Small intestine (tissue), 7 donors: ENCODE measurements around the gene SLC4A11. TPM values are rescaled to one million over a fixed set of nuclear protein-coding genes. Genes with fewer than 3 reads are reported as not detected.

Experiments
- DNase-seq, 2 donors: peaks; one replicate each; pipeline versions ENCODE4 v3.0.0 to v3.0.0-alpha.2; 2013
- FAIRE-seq: peaks from 2 replicates; lab custom pipeline; 2012; peaks lifted over from hg19 to GRCh38; lab: Jason Lieb, UNC
- H3K27ac ChIP-seq, 3 donors: one replicate each; pipeline ENCODE4 v1.5.1; 2013; ENCODE audit warnings: low read length in 2 of 3, mild to moderate bottlenecking in 2 of 3, control low read depth in 1 of 3, inconsistent platforms in 1 of 3, low read depth in 1 of 3, moderate library complexity in 1 of 3
- H3K27me3 ChIP-seq, 3 donors: one replicate each; pipeline ENCODE4 v1.6.1; 2013; ENCODE audit warnings: low read length in 3 of 3, inconsistent platforms in 1 of 3; ENCODE audit not compliant: control insufficient read depth in 3 of 3, insufficient read depth in 3 of 3
- H3K36me3 ChIP-seq, 3 donors: one replicate each; pipeline ENCODE4 v1.6.1; 2013; ENCODE audit warnings: low read length in 3 of 3, inconsistent platforms in 1 of 3, low read depth in 1 of 3, mild to moderate bottlenecking in 1 of 3, moderate library complexity in 1 of 3; ENCODE audit not compliant: control insufficient read depth in 3 of 3, insufficient read depth in 2 of 3
- H3K4me1 ChIP-seq, 3 donors: one replicate each; pipeline ENCODE4 v1.6.1; 2013; ENCODE audit warnings: low read length in 2 of 3, inconsistent platforms in 1 of 3, low read depth in 1 of 3, mild to moderate bottlenecking in 1 of 3, moderate library complexity in 1 of 3; ENCODE audit not compliant: control insufficient read depth in 3 of 3, insufficient read depth in 2 of 3
- H3K4me3 ChIP-seq, 3 donors: one replicate each; pipeline ENCODE4 v1.5.1; 2013; ENCODE audit warnings: low read length in 3 of 3, control low read depth in 1 of 3, inconsistent platforms in 1 of 3, low read depth in 1 of 3, mild to moderate bottlenecking in 1 of 3, moderate library complexity in 1 of 3
- H3K9me3 ChIP-seq, 2 donors: one replicate each; pipeline ENCODE4 v1.6.1; 2013; ENCODE audit warnings: low read depth in 1 of 2, low read length in 1 of 2; ENCODE audit not compliant: control insufficient read depth in 2 of 2, insufficient read depth in 1 of 2
- WGBS, 3 donors: extraction: QIAGEN DNeasy Blood & Tissue Kit; methylation state at CpG; one replicate each; pipeline ENCODE4 v1.1.7; 2013; 5-methylcytosine and 5-hydroxymethylcytosine counted together
- polyA plus RNA-seq, 4 donors: library from polyadenylated mRNA; stranded (reverse) in 3 of 4; unstranded in 1 of 4; fragments of 200-250 nt in 3 of 4; fragments of 120-200 nt in 1 of 4; gene quantifications; one replicate each; pipeline versions ENCODE4 v1.2.1 to v1.2.3, GENCODE V29; 2013
- donor health status: healthy with polysubstance abuse.
- donor health status: control.
- donor health status: control.
- donor health status: Bipolar disorder and iron deficiency.
- donor health status: healthy.

Gene SLC4A11
- polyA plus RNA-seq, 4 donors: 0.24 to 0.57 (median 0.36) TPM

DNA sequence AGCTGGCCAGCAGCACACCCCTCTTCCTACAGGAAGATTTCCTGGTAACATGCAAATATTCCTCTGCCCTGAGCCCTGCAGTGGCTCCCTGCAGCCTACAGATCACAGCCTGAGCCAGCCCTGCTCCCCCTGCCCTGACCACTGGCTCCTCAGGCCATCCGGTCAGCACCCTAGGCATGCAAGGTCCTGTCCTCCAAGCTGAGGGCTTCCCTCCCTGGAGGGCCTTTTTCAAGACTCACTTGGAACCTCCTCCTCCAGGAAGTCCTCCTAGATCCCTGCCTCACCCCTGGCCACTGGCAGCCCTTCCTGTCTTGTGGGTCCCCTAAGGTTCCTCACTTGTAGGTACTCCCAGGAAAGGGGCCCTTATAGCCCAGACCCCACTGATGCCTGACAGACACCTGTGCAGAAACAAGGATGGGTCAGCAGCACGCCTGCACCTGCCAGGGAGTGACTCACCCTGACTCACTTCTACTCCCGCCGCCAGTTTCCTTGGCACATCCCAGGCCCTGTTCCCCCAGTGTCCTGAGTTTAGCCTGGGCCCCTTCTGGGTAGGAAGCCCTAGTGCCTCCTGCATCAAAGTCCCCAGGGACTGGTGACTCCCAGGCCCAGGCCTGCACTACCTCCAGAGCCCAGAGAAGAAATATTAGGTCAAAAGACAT, 3.2 kb downstream of the SLC4A11 start:
- Histone ChIP-seq H3K27me3 (peaks cover 5 to 47% (median 24%) of the 10 kb centered on the region in 3 donors), H3K27ac (no peak overlapping the region), H3K4me3 (no peak overlapping the region), H3K9me3 (peaks cover 0 to 4% of the 10 kb centered on the region in 2 donors), H3K36me3 (no peaks in the 10 kb centered on the region), H3K4me1 (peaks cover 0 to 17% (median 0%) of the 10 kb centered on the region in 3 donors)
- DNase-seq (no peak), FAIRE-seq (no peak)
- 28 to 63% (median 49%) methylated on average over 4 of the region's 4 CpGs for WGBS, 3 donors

DNA sequence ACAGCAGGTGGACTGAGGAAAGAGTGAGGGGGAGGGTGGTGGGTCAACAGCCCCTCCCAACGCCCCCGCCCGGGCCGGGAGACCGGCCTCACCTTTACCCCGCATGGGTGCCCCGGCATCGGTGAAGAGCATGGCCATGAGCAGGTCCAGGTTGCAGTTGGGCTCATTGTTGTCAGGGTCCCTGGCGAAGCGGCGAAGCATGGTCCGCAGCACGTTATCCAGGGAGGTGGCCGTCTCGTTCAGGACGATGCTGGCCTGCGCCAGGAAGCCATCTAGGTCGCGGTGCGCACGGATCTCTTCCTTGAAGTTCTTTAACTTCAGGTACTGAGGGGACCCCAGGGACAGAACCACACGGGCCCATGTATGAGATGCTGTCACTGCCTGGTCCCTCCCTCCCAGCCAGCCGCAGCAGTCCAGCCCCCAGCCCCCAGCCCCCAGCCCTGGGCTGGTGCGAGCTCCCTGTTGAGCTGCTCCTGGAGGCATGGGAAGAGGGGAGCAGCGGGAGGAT, 4.9 kb downstream of the SLC4A11 start:
- H3K4me1 ChIP-seq: peaks cover 0 to 8% (median 0%) of the 10 kb centered on the region in 3 donors
- no peak overlapping the region for H3K27ac ChIP-seq
- no peak overlapping the region for H3K4me3 ChIP-seq
- H3K27me3 ChIP-seq: peaks cover 5 to 32% (median 16%) of the 10 kb centered on the region in 3 donors
- FAIRE-seq (no peak), DNase-seq (no peak)
- H3K36me3 ChIP-seq: no peaks in the 10 kb centered on the region
- 81 to 91% (median 88%) methylated on average over 24 to 25 of the region's 25 CpGs for WGBS, 3 donors
- H3K9me3 ChIP-seq: peaks cover 0 to 4% of the 10 kb centered on the region in 2 donors

DNA sequence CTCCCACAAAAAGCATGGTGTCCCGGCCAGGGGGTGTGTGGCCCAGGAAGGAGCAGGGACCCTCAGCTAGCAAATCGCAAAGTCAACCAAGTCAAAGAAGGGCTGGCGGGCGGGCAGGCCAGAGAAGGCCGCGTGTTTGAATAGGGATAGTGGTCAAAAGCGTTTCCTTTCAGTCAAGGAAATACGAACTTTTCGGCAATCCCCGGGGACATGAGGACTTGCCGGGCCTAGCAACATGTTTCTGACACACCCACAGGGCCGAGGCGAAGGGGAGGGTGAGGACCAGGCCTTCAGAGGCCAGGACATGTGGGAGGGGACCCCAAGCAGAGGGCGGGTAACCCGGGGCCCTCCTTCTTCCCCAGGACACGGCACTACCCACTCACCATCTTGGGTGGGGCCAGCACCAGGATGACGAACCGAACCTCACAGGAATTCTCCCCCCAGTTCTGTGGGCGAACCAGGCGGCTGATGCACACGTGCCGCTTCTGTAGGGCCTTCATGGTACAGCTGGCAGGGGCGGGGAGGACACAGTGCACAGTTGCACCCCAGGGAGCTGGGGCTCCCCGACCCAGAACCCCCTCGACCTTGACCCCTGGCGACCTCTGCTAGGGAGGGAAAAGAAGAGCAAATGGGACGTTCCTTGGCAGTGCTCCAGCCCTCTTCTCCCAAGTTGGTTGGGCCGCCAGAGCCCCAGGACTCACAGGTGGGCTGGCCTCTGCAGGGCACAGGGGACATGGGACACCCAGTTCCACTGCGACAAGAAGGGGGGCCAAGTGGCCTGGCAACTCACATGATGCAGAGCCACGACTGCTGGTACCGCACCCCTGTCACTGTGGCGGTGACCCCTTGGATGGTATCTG, 5.6 kb downstream of the SLC4A11 start:
- WGBS, 3 donors: 82 to 86% (median 84%) methylated on average over 30 to 32 of the region's 32 CpGs
- H3K36me3 ChIP-seq: no peaks in the 10 kb centered on the region
- peaks cover 5 to 27% (median 16%) of the 10 kb centered on the region in 3 donors for H3K27me3 ChIP-seq
- H3K4me1 ChIP-seq: peaks cover 0 to 6% (median 0%) of the 10 kb centered on the region in 3 donors
- H3K4me3 ChIP-seq: no peak overlapping the region
- FAIRE-seq (no peak), DNase-seq (no peak)
- peaks cover 0 to 4% of the 10 kb centered on the region in 2 donors for H3K9me3 ChIP-seq
- H3K27ac ChIP-seq: no peak overlapping the region

- no peak overlapping the region for H3K27ac ChIP-seq
- no peak for DNase-seq
- no peak overlapping the region for H3K4me3 ChIP-seq
- peaks cover 0 to 5% (median 0%) of the 10 kb centered on the region in 3 donors for H3K36me3 ChIP-seq
- 83 to 90% (median 87%) methylated on average over 15 of the region's 15 CpGs for WGBS, 3 donors
- no peak for FAIRE-seq
- peaks cover 5 to 14% (median 11%) of the 10 kb centered on the region in 3 donors for H3K27me3 ChIP-seq
- H3K9me3 ChIP-seq: no peaks in the 10 kb centered on the region
- H3K4me1 ChIP-seq: no peaks in the 10 kb centered on the region
These were observed 7.0 kb downstream of the SLC4A11 start for GRCh38 chr20:3231889-3232588.

GRCh38 chr20:3231116-3231515, 7.9 kb downstream of the SLC4A11 start:
- DNase-seq: no peak
- Histone ChIP-seq H3K27ac (no peak overlapping the region), H3K36me3 (peaks cover 0 to 14% (median 0%) of the 10 kb centered on the region in 3 donors), H3K9me3 (no peaks in the 10 kb centered on the region), H3K27me3 (peaks cover 0 to 6% (median 6%) of the 10 kb centered on the region in 3 donors), H3K4me3 (no peak overlapping the region), H3K4me1 (no peaks in the 10 kb centered on the region)
- no peak for FAIRE-seq
- 92 to 95% (median 94%) methylated on average over 17 to 21 of the region's 21 CpGs for WGBS, 3 donors

DNA sequence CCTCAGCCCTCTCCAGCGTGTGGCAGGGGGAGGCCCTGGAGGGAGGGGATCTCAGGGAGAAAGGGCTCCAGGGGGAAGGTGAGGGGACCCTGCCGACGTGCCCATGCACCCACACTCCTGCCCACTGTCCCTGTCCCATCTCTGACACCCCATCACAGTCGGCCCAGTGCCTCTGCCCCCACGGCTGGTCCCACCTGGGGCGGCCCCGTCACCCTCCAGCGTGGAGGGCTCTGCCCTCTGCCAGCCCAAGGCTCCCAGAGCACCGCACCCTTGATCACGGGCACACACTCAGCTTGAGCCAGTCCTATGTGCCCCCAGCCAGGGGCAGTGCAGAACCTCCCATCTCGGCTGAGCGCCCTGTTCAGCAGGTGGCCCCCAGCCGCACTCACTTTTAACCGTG, 9.2 kb downstream of the SLC4A11 start:
- no peak for DNase-seq
- no peaks in the 10 kb centered on the region for H3K9me3 ChIP-seq
- no peak overlapping the region for H3K4me3 ChIP-seq
- WGBS, 3 donors: 88 to 90% (median 89%) methylated on average over 13 to 14 of the region's 14 CpGs
- H3K27me3 ChIP-seq: peaks cover 0 to 3% (median 0%) of the 10 kb centered on the region in 3 donors
- FAIRE-seq: no peak
- H3K27ac ChIP-seq: no peak overlapping the region
- peaks cover 0 to 14% (median 0%) of the 10 kb centered on the region in 3 donors for H3K36me3 ChIP-seq
- no peaks in the 10 kb centered on the region for H3K4me1 ChIP-seq

GRCh38 chr20:3229158-3229557, 9.8 kb downstream of the SLC4A11 start:
- FAIRE-seq (no peak), DNase-seq (no peak)
- Histone ChIP-seq H3K9me3 (no peaks in the 10 kb centered on the region), H3K4me3 (no peak overlapping the region), H3K27ac (no peak overlapping the region), H3K4me1 (no peaks in the 10 kb centered on the region), H3K36me3 (peaks cover 0 to 18% (median under 1%) of the 10 kb centered on the region in 3 donors), H3K27me3 (no peaks in the 10 kb centered on the region)
- 91 to 95% (median 92%) methylated on average over 20 to 22 of the region's 22 CpGs for WGBS, 3 donors

DNA sequence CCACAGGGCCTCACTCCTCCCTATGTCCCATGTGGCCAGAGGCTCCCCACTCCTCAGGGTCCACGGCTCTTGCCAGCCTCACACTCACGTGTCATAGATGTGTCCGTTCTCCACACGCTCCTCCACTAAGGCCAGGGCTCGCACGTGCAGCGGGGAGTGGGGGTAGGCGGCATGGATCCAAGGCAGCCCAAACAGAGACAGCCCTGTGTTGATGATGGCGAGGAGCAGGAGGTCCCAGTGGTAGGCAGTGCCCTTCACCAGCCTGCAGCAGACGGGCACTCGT, 10.3 kb downstream of the SLC4A11 start:
- H3K27ac ChIP-seq: no peak overlapping the region
- no peaks in the 10 kb centered on the region for H3K4me1 ChIP-seq
- no peak for FAIRE-seq
- H3K36me3 ChIP-seq: peaks cover 0 to 23% (median 5%) of the 10 kb centered on the region in 3 donors
- no peaks in the 10 kb centered on the region for H3K27me3 ChIP-seq
- no peaks in the 10 kb centered on the region for H3K9me3 ChIP-seq
- 81 to 93% (median 87%) methylated on average over 10 to 11 of the region's 11 CpGs for WGBS, 3 donors
- DNase-seq: no peak
- H3K4me3 ChIP-seq: no peak overlapping the region
